Measurements from ENCODE around the gene NBEA. TPM values are rescaled to one million over a fixed set of nuclear protein-coding genes. Genes with fewer than 3 reads are reported as not detected.

Gene NBEA
- total RNA-seq, 2 donors from 2014 or later: 15.2 to 15.9 TPM

- peaks cover 8% of the 10 kb centered on the region for H3K27me3 Mint-ChIP-seq (ENCODE audit: insufficient read depth)
- TF ChIP-seq CTCF (conservative IDR thresholded peaks at IDR 0.05): no peak
These were observed 144.6 kb downstream of the NBEA start for GRCh38 chr13:35086667-35087066.

GRCh38 chr13:35092251-35092650, 150.2 kb downstream of the NBEA start:
- Histone ChIP-seq H3K4me3 (ENCODE audit: low read length) (no peak overlapping the region), H3K4me1 (ENCODE audit: control insufficient read depth, insufficient read depth, low read length) (peaks cover 4% of the 10 kb centered on the region), H3K27ac (ENCODE audit: low read depth, low read length) (no peak overlapping the region), H3K27me3 (ENCODE audit: control insufficient read depth, insufficient read depth, low read length, poor library complexity, severe bottlenecking) (peaks cover 6% of the 10 kb centered on the region), H3K9me3 (ENCODE audit: control insufficient read depth, low read length) (no peaks in the 10 kb centered on the region), H3K9ac (ENCODE audit: extremely low read depth, low read length, poor library complexity, severe bottlenecking) (no peak overlapping the region), H3K36me3 (ENCODE audit: control insufficient read depth, insufficient read depth, low read length) (no peaks in the 10 kb centered on the region)
- Mint-ChIP-seq H3K4me3 (no peak overlapping the region), H3K4me1 (peaks cover 10% of the 10 kb centered on the region), H3K27me3 (ENCODE audit: insufficient read depth) (peaks cover 12% of the 10 kb centered on the region), H3K27ac (no peak overlapping the region), H3K36me3 (ENCODE audit: low read depth) (no peaks in the 10 kb centered on the region), H3K9me3 (peaks cover 2% of the 10 kb centered on the region)
- no peak for TF ChIP-seq CTCF (conservative IDR thresholded peaks at IDR 0.05)
- 80 to 95% methylated on average over 3 to 4 of the region's 4 CpGs for WGBS, 2 experiments (ENCODE audit: insufficient coverage in 1 of 2, insufficient read length in 1 of 2)
- DNase-seq: no peak

More at GRCh38 chr13:35086667-35087066, 144.6 kb downstream of the NBEA start:
- Mint-ChIP-seq H3K36me3 (ENCODE audit: low read depth) (peaks cover 21% of the 10 kb centered on the region), H3K4me1 (no peaks in the 10 kb centered on the region), H3K4me3 (no peak overlapping the region), H3K27ac (no peak overlapping the region), H3K9me3 (peaks cover 16% of the 10 kb centered on the region)
- no peaks in the 10 kb centered on the region for H3K9me3 ChIP-seq (ENCODE audit: control insufficient read depth, low read length)
- no peak overlapping the region for H3K4me3 ChIP-seq (ENCODE audit: low read length)
- H3K9ac ChIP-seq (ENCODE audit: extremely low read depth, low read length, poor library complexity, severe bottlenecking): no peak overlapping the region
- H3K27me3 ChIP-seq (ENCODE audit: control insufficient read depth, insufficient read depth, low read length, poor library complexity, severe bottlenecking): no peaks in the 10 kb centered on the region
- WGBS, 2 experiments (ENCODE audit: insufficient coverage in 1 of 2, insufficient read length in 1 of 2): 87% methylated on average over 2 of the region's 2 CpGs; no CpG with 5 or more reads in 1 of the 2 experiments
- no peak for DNase-seq
- no peak overlapping the region for H3K27ac ChIP-seq (ENCODE audit: low read depth, low read length)
- H3K4me1 ChIP-seq (ENCODE audit: control insufficient read depth, insufficient read depth, low read length): no peaks in the 10 kb centered on the region
- no peaks in the 10 kb centered on the region for H3K36me3 ChIP-seq (ENCODE audit: control insufficient read depth, insufficient read depth, low read length)

- H3K27me3 ChIP-seq (ENCODE audit: control insufficient read depth, insufficient read depth, low read length, poor library complexity, severe bottlenecking): peaks cover 6% of the 10 kb centered on the region
- 88 to 100% methylated on average over 1 to 2 of the region's 2 CpGs for WGBS, 2 experiments (ENCODE audit: insufficient coverage in 1 of 2, insufficient read length in 1 of 2)
- DNase-seq: no peak
- Mint-ChIP-seq H3K36me3 (ENCODE audit: low read depth) (no peaks in the 10 kb centered on the region), H3K4me3 (no peak overlapping the region), H3K27ac (no peak overlapping the region), H3K9me3 (peaks cover 2% of the 10 kb centered on the region), H3K4me1 (peaks cover 10% of the 10 kb centered on the region), H3K27me3 (ENCODE audit: insufficient read depth) (peaks cover 12% of the 10 kb centered on the region)
- no peaks in the 10 kb centered on the region for H3K36me3 ChIP-seq (ENCODE audit: control insufficient read depth, insufficient read depth, low read length)
- H3K9me3 ChIP-seq (ENCODE audit: control insufficient read depth, low read length): no peaks in the 10 kb centered on the region
- no peak overlapping the region for H3K27ac ChIP-seq (ENCODE audit: low read depth, low read length)
- no peak overlapping the region for H3K9ac ChIP-seq (ENCODE audit: extremely low read depth, low read length, poor library complexity, severe bottlenecking)
- TF ChIP-seq CTCF (conservative IDR thresholded peaks at IDR 0.05): no peak
- H3K4me1 ChIP-seq (ENCODE audit: control insufficient read depth, insufficient read depth, low read length): peaks cover 4% of the 10 kb centered on the region
- H3K4me3 ChIP-seq (ENCODE audit: low read length): no peak overlapping the region
These were observed 150.7 kb downstream of the NBEA start for GRCh38 chr13:35092751-35093150.
